Natural killer cell (primary cell): Measurements from ENCODE around the gene SPATA32. TPM values are rescaled to one million over a fixed set of nuclear protein-coding genes. Genes with fewer than 3 reads are reported as not detected.

Experiments used
- ATAC-seq, 3 donors: fragments of 150-1000 bp in 2 of 3; fragments of 200-7000 bp in 1 of 3; cut with Tn5 transposase; 1 replicate in 1 of 3; 2 replicates in 2 of 3; pipeline ENCODE4 v1.10.0; 2021; ENCODE audit warnings: mild to moderate bottlenecking in 2 of 3, moderate library complexity in 2 of 3
- DNase-seq, 2 donors: peaks; one replicate each; pipeline versions ENCODE4 v3.0.0 to v3.0.0-alpha.2; 2013 to 2021; ENCODE audit warnings: mixed read lengths in 1 of 2
- H3K27ac ChIP-seq: one replicate; pipeline ENCODE4 v1.5.1; 2013; ENCODE audit warnings: mild to moderate bottlenecking, low read length
- H3K27me3 ChIP-seq: one replicate; pipeline ENCODE4 v1.6.1; 2013; ENCODE audit warnings: low read length; ENCODE audit not compliant: control insufficient read depth, insufficient read depth
- H3K36me3 ChIP-seq: one replicate; pipeline ENCODE4 v1.6.1; 2013; ENCODE audit warnings: low read length; ENCODE audit not compliant: control insufficient read depth, insufficient read depth
- H3K4me1 ChIP-seq: one replicate; pipeline ENCODE4 v1.6.1; 2013; ENCODE audit warnings: low read length; ENCODE audit not compliant: control insufficient read depth, insufficient read depth
- H3K4me3 ChIP-seq: one replicate; pipeline ENCODE4 v1.5.1; 2013; ENCODE audit warnings: low read length
- H3K9me3 ChIP-seq: one replicate; pipeline ENCODE4 v1.6.1; 2013; ENCODE audit warnings: low read length; ENCODE audit not compliant: control insufficient read depth, insufficient read depth
- H3K27ac Mint-ChIP-seq, 2 donors: one replicate each; pipeline ENCODE4 v1.8.0; 2022; ENCODE audit warnings: mild to moderate bottlenecking in 2 of 2, mixed read lengths in 2 of 2, moderate library complexity in 1 of 2
- H3K27me3 Mint-ChIP-seq, 2 donors: one replicate each; pipeline ENCODE4 v1.8.0; 2022; ENCODE audit warnings: low read depth in 2 of 2, mixed read lengths in 2 of 2
- H3K36me3 Mint-ChIP-seq: one replicate; pipeline ENCODE4 v1.8.0; 2022; ENCODE audit warnings: mixed read lengths
- H3K4me1 Mint-ChIP-seq, 2 donors: one replicate each; pipeline ENCODE4 v1.8.0; 2022; ENCODE audit warnings: mixed read lengths in 2 of 2
- H3K4me3 Mint-ChIP-seq: one replicate; pipeline ENCODE4 v1.8.0; 2022; ENCODE audit warnings: mild to moderate bottlenecking, moderate library complexity, mixed read lengths
- H3K9me3 Mint-ChIP-seq, 2 donors: one replicate each; pipeline ENCODE4 v1.8.0; 2022; ENCODE audit warnings: mixed read lengths in 2 of 2
- WGBS: methylation state at CpG from one replicate; pipeline ENCODE4 v1.1.7; 2013; ENCODE audit warnings: missing lambda C conversion rate; ENCODE audit not compliant: insufficient coverage; 5-methylcytosine and 5-hydroxymethylcytosine counted together
- intact Hi-C: fragments of 100-400 bp; cut with micrococcal nuclease; formaldehyde crosslinking; loops from one replicate; pipeline ENCODE4 v1.14.2; 2022
- total RNA-seq, 4 donors: library from RNA; stranded (reverse); fragments of 120-200 nt in 1 of 4; gene quantifications; one replicate each; pipeline versions ENCODE4 v1.2.3 to v1.2.4, GENCODE V29; 2013 to 2022
- TF ChIP-seq, protein P1 (sequence below): fragments of 200-600 bp; IDR thresholded peaks from one replicate; pipeline ENCODE4 v1.8.0; 2022; ENCODE audit warnings: antibody characterized with exemption

The SPATA32 gene
- total RNA-seq, 3 donors from 2014 or later (not counting 1 experiment from before 2014, with no cell fraction given): 0.43 TPM; not detected in 2

DNA sequence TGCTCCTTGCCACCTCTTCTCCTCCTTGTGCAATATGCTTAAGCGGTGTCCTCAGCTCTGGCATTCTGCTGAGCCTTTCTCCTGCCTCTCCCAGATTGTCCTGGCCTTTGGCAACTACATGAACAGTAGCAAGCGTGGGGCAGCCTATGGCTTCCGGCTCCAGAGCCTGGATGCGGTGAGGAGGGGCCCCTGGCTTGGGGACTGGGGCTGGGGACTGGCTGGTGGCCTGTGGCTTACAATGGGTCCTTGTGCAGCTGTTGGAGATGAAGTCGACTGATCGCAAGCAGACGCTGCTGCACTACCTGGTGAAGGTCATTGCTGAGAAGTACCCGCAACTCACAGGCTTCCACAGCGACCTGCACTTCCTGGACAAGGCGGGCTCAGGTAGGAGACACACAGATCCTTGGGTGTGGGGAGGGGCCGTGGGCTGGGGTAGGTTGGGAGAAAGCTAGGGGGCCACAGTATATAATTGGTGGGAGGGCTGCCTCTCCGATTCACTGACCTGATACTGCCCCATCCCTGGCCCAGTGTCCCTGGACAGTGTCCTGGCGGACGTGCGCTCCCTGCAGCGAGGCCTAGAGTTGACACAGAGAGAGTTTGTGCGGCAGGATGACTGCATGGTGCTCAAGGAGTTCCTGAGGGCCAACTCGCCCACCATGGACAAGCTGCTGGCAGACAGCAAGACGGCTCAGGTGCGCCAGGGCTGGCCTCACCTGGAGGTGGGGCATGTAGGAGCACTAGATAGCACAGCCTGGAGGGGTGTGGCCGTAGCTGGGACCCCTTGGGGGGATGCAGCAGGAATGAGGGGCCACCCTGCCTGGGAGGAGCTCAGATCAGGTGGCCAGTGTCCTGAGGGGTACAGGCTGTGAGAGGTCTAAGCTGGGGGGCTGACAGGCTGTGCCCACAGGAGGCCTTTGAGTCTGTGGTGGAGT is 16.9 kb downstream of the SPATA32 start:
- H3K27ac Mint-ChIP-seq: peak overlapping the region; percentile 78 to 87
- peaks cover 70% of the 10 kb centered on the region for H3K36me3 ChIP-seq
- no peaks in the 10 kb centered on the region for H3K9me3 Mint-ChIP-seq
- H3K4me1 Mint-ChIP-seq: peaks cover 24 to 59% of the 10 kb centered on the region in 2 donors
- intact Hi-C loops: no loop called here
- H3K4me3 Mint-ChIP-seq: peak overlapping the region; percentile 49
- H3K27me3 Mint-ChIP-seq: no peaks in the 10 kb centered on the region
- H3K4me1 ChIP-seq: peaks cover 36% of the 10 kb centered on the region
- no peaks in the 10 kb centered on the region for H3K9me3 ChIP-seq
- TF ChIP-seq, protein P1, sequence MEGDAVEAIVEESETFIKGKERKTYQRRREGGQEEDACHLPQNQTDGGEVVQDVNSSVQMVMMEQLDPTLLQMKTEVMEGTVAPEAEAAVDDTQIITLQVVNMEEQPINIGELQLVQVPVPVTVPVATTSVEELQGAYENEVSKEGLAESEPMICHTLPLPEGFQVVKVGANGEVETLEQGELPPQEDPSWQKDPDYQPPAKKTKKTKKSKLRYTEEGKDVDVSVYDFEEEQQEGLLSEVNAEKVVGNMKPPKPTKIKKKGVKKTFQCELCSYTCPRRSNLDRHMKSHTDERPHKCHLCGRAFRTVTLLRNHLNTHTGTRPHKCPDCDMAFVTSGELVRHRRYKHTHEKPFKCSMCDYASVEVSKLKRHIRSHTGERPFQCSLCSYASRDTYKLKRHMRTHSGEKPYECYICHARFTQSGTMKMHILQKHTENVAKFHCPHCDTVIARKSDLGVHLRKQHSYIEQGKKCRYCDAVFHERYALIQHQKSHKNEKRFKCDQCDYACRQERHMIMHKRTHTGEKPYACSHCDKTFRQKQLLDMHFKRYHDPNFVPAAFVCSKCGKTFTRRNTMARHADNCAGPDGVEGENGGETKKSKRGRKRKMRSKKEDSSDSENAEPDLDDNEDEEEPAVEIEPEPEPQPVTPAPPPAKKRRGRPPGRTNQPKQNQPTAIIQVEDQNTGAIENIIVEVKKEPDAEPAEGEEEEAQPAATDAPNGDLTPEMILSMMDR: no peak
- ATAC-seq (no peak), DNase-seq (no peak)
- no peak overlapping the region for H3K27ac ChIP-seq
- 96% methylated on average over 21 of the region's 21 CpGs for WGBS
- no peaks in the 10 kb centered on the region for H3K36me3 Mint-ChIP-seq
- no peak overlapping the region for H3K4me3 ChIP-seq
- no peaks in the 10 kb centered on the region for H3K27me3 ChIP-seq

DNA sequence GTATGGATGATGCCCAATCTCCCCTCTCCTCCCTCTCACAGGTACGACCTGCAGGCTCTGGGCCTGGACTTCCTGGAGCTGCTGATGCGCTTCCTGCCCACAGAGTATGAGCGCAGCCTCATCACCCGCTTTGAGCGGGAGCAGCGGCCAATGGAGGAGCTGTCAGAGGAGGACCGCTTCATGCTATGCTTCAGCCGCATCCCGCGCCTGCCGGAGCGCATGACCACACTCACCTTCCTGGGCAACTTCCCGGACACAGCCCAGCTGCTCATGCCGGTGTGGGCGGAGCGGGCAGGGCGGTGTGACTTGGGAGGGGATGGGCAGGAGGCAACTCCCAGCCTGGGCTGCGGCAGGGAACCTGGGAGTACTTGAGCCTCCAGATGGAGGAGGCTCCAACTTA is 18.1 kb downstream of the SPATA32 start:
- H3K9me3 ChIP-seq: no peaks in the 10 kb centered on the region
- intact Hi-C loops: no loop called here
- H3K27ac ChIP-seq: no peak overlapping the region
- H3K4me1 ChIP-seq: peaks cover 31% of the 10 kb centered on the region
- Mint-ChIP-seq H3K4me1 (peaks cover 30 to 61% of the 10 kb centered on the region in 2 donors), H3K9me3 (no peaks in the 10 kb centered on the region), H3K27ac (no peak overlapping the region), H3K27me3 (no peaks in the 10 kb centered on the region), H3K36me3 (no peaks in the 10 kb centered on the region), H3K4me3 (no peak overlapping the region)
- H3K27me3 ChIP-seq: no peaks in the 10 kb centered on the region
- no peak overlapping the region for H3K4me3 ChIP-seq
- 95% methylated on average over 18 of the region's 18 CpGs for WGBS
- DNase-seq: no peak
- no peak for ATAC-seq
- TF ChIP-seq, protein P1: no peak
- H3K36me3 ChIP-seq: peaks cover 75% of the 10 kb centered on the region

DNA sequence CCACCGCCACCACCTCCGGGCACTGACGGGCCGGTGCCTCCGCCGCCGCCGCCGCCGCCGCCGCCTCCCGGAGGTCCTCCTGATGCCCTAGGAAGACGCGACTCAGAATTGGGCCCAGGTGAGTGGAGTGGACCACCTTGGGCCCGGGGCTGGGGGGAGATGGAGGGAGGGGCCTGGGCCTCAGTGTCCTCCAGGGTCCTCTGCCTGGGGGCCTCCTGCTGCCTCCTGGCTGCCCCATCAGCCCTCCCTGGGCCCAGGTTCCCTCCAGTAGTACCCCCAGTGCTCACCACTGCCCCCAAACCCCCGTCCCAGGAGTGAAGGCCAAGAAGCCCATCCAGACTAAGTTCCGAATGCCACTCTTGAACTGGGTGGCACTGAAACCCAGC is 19.9 kb downstream of the SPATA32 start:
- 98% methylated on average over 18 of the region's 18 CpGs for WGBS
- Mint-ChIP-seq H3K36me3 (peaks cover 10% of the 10 kb centered on the region), H3K4me1 (peaks cover 33 to 61% of the 10 kb centered on the region in 2 donors), H3K4me3 (no peak overlapping the region), H3K27me3 (no peaks in the 10 kb centered on the region), H3K27ac (peak overlapping the region in 1 of 2 donors; percentile 80), H3K9me3 (no peaks in the 10 kb centered on the region)
- no peaks in the 10 kb centered on the region for H3K27me3 ChIP-seq
- intact Hi-C loops: no loop called here
- H3K4me3 ChIP-seq: no peak overlapping the region
- peaks cover 92% of the 10 kb centered on the region for H3K36me3 ChIP-seq
- no peaks in the 10 kb centered on the region for H3K9me3 ChIP-seq
- no peak overlapping the region for H3K27ac ChIP-seq
- peaks cover 15% of the 10 kb centered on the region for H3K4me1 ChIP-seq
- ATAC-seq: peak in 1 of 3 donors; percentile 2
- DNase-seq: no peak
- TF ChIP-seq, protein P1: no peak
